GM12878 (cell line): Measurements from ENCODE around the gene GFI1.

Experiments used
- BCLAF1 ChIP-seq: fragments of 450-650 bp; IDR thresholded peaks from 2 replicates; pipeline ENCODE4 v1.6.1; 2017; ENCODE audit warnings: antibody characterized with exemption, mild to moderate bottlenecking, moderate library complexity
- CHD1 ChIP-seq: IDR thresholded peaks from 2 replicates; pipeline ENCODE4 v1.6.1; 2012; ENCODE audit warnings: low read depth, low read length, improper control_type of control experiment
- EP300 ChIP-seq, 2 experiments: fragments of 150-350 bp in 1 of 2; IDR thresholded peaks; 2 replicates each; pipeline ENCODE4 v1.6.1; 2011 to 2012; ENCODE audit warnings: low read depth in 2 of 2, low read length in 2 of 2, borderline replicate concordance in 1 of 2, improper control_type of control experiment in 1 of 2, inconsistent platforms in 1 of 2; ENCODE audit not compliant: control insufficient read depth in 1 of 2
- JUND ChIP-seq: IDR thresholded peaks from 2 replicates; pipeline ENCODE4 v1.6.1; 2012; ENCODE audit warnings: low read depth, mild to moderate bottlenecking, low read length, improper control_type of control experiment, moderate library complexity
- KAT2A ChIP-seq: conservative IDR thresholded peaks from 2 replicates; pipeline ENCODE4 v1.6.1; 2011; ENCODE audit warnings: low read depth, low read length; ENCODE audit not compliant: control insufficient read depth
- KLF5 ChIP-seq: fragments of 450-650 bp; IDR thresholded peaks from 2 replicates; pipeline ENCODE4 v1.6.1; 2014; ENCODE audit warnings: mild to moderate bottlenecking; ENCODE audit not compliant: partially characterized antibody
- MTA3 ChIP-seq: IDR thresholded peaks from 2 replicates; pipeline ENCODE4 v1.6.1; 2012; ENCODE audit warnings: low read length, inconsistent platforms, borderline replicate concordance
- PKNOX1 ChIP-seq: fragments of 450-650 bp; IDR thresholded peaks from 2 replicates; pipeline ENCODE4 v1.6.1; 2016; ENCODE audit warnings: mild to moderate bottlenecking
- POLR2A ChIP-seq: IDR thresholded peaks from 2 replicates; pipeline ENCODE4 v1.6.1; 2011; ENCODE audit warnings: low read depth, mild to moderate bottlenecking, low read length
- POLR2AphosphoS5 ChIP-seq: IDR thresholded peaks from 2 replicates; pipeline ENCODE4 v1.6.1; 2011; ENCODE audit warnings: mild to moderate bottlenecking, low read length, inconsistent platforms
- SPI1 ChIP-seq: IDR thresholded peaks from 2 replicates; pipeline ENCODE4 v1.6.1; 2011; ENCODE audit warnings: low read depth, mild to moderate bottlenecking, low read length, moderate library complexity, borderline replicate concordance; ENCODE audit not compliant: insufficient read depth
- STAT3 ChIP-seq: IDR thresholded peaks from 2 replicates; pipeline ENCODE4 v1.6.1; 2011; ENCODE audit warnings: low read depth, low read length, improper control_type of control experiment
- ZSCAN29 ChIP-seq: fragments of 450-650 bp; IDR thresholded peaks from 2 replicates; pipeline ENCODE4 v1.6.1; 2017; ENCODE audit warnings: mild to moderate bottlenecking, moderate library complexity

GRCh38 chr1:92503926-92504285 is 17.2 kb upstream of the GFI1 start:
- TF ChIP-seq POLR2A (no peak), SPI1 (no peak), POLR2AphosphoS5 (no peak), JUND (no peak), KLF5 (no peak), MTA3 (no peak), PKNOX1 (no peak), ZSCAN29 (no peak), CHD1 (no peak), KAT2A (no peak), STAT3 (no peak), EP300 (IDR thresholded peaks at IDR 0.05; ENCODE audit: borderline replicate concordance in 1 of 2, control insufficient read depth in 1 of 2, low read depth in 2 of 2, low read length in 2 of 2) (no peak), BCLAF1 (no peak)
